ENCODE data around the gene AMBRA1.

AMBRA1 gene

GRCh38 chr11:46450846-46451477 lies 142.9 kb downstream of the AMBRA1 start:
- H3K9ac ChIP-seq = no peak overlapping the region
- peak overlapping the region; percentile 44 for H3K27ac ChIP-seq
- peaks cover 11% of the 10 kb centered on the region for H3K79me2 ChIP-seq
- H3K4me1 ChIP-seq = peaks cover 14% of the 10 kb centered on the region
- no peaks in the 10 kb centered on the region for H3K36me3 ChIP-seq (ENCODE audit: control insufficient read depth, insufficient read depth, low read length)
- H3K4me2 ChIP-seq (ENCODE audit: low read length) = no peak overlapping the region
- H3K27me3 ChIP-seq (ENCODE audit: control insufficient read depth, insufficient read depth, low read length) = no peaks in the 10 kb centered on the region
- TF ChIP-seq, protein P1, sequence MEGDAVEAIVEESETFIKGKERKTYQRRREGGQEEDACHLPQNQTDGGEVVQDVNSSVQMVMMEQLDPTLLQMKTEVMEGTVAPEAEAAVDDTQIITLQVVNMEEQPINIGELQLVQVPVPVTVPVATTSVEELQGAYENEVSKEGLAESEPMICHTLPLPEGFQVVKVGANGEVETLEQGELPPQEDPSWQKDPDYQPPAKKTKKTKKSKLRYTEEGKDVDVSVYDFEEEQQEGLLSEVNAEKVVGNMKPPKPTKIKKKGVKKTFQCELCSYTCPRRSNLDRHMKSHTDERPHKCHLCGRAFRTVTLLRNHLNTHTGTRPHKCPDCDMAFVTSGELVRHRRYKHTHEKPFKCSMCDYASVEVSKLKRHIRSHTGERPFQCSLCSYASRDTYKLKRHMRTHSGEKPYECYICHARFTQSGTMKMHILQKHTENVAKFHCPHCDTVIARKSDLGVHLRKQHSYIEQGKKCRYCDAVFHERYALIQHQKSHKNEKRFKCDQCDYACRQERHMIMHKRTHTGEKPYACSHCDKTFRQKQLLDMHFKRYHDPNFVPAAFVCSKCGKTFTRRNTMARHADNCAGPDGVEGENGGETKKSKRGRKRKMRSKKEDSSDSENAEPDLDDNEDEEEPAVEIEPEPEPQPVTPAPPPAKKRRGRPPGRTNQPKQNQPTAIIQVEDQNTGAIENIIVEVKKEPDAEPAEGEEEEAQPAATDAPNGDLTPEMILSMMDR (IDR thresholded peaks at IDR 0.05) = no peak
- H3K9me3 ChIP-seq (ENCODE audit: control insufficient read depth, low read length) = no peaks in the 10 kb centered on the region
- no peak overlapping the region for H2AFZ ChIP-seq
- H3K4me3 ChIP-seq (ENCODE audit: low read depth, low read length) = no peak overlapping the region

GRCh38 chr11:46447544-46447943 lies 146.3 kb downstream of the AMBRA1 start:
- Histone ChIP-seq H3K4me2 (ENCODE audit: low read length) (no peak overlapping the region), H3K4me3 (ENCODE audit: low read depth, low read length) (no peak overlapping the region), H3K36me3 (ENCODE audit: control insufficient read depth, insufficient read depth, low read length) (no peaks in the 10 kb centered on the region), H3K9ac (no peak overlapping the region), H3K4me1 (peaks cover 26% of the 10 kb centered on the region), H2AFZ (no peak overlapping the region), H3K27ac (no peak overlapping the region), H3K27me3 (ENCODE audit: control insufficient read depth, insufficient read depth, low read length) (no peaks in the 10 kb centered on the region), H3K9me3 (ENCODE audit: control insufficient read depth, low read length) (no peaks in the 10 kb centered on the region), H3K79me2 (peaks cover 10% of the 10 kb centered on the region)
- TF ChIP-seq, protein P1 (IDR thresholded peaks at IDR 0.05) = no peak

- H2AFZ ChIP-seq = no peak overlapping the region
- peak overlapping the region; percentile 77 for H3K27ac ChIP-seq
- no peaks in the 10 kb centered on the region for H3K36me3 ChIP-seq (ENCODE audit: control insufficient read depth, insufficient read depth, low read length)
- H3K4me2 ChIP-seq (ENCODE audit: low read length) = no peak overlapping the region
- H3K9me3 ChIP-seq (ENCODE audit: control insufficient read depth, low read length) = no peaks in the 10 kb centered on the region
- H3K27me3 ChIP-seq (ENCODE audit: control insufficient read depth, insufficient read depth, low read length) = no peaks in the 10 kb centered on the region
- TF ChIP-seq, protein P1 (IDR thresholded peaks at IDR 0.05) = peak; percentile 29
- peaks cover 26% of the 10 kb centered on the region for H3K4me1 ChIP-seq
- no peak overlapping the region for H3K9ac ChIP-seq
- no peak overlapping the region for H3K4me3 ChIP-seq (ENCODE audit: low read depth, low read length)
- peaks cover 10% of the 10 kb centered on the region for H3K79me2 ChIP-seq
Measured at GRCh38 chr11:46445920-46446771, 147.7 kb downstream of the AMBRA1 start.

DNA sequence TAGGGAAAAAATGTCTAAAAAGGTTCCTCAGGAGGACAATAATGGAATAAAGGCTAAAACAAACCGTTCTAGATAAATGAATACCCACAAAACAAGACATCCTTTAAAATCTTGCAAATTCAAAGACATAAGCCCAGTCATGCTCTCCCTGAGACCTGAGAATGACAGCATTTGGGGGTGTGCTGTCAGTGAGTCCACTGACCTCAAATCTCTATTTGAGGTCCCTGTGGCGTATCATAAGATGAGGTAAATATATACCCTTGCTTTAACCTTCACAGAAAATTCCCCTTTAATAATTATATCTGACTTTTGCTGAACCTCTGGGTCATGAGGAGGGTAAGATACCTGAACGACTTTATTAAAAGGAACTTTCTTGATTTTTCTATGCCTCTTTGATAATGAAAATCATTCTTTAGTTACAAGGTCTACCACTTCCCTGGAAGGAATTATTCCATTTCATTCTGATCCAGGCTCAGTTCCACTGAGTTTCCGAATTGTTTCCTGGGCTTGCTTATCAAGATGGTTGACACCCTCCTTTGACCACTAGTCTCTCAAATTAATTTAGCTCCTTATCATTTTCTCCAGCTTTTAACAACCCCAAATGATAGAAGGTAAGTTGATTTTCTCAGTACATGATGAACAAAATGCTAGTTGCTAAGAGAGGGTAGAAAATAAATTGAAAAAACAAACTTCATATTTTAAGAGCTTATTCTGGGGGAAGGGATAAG lies 148.5 kb downstream of the AMBRA1 start:
- no peak overlapping the region for H3K4me3 ChIP-seq (ENCODE audit: low read depth, low read length)
- H3K27ac ChIP-seq = peak overlapping the region; percentile 77
- TF ChIP-seq, protein P1 (IDR thresholded peaks at IDR 0.05) = no peak
- no peaks in the 10 kb centered on the region for H3K36me3 ChIP-seq (ENCODE audit: control insufficient read depth, insufficient read depth, low read length)
- no peak overlapping the region for H3K9ac ChIP-seq
- H3K9me3 ChIP-seq (ENCODE audit: control insufficient read depth, low read length) = no peaks in the 10 kb centered on the region
- peaks cover 26% of the 10 kb centered on the region for H3K4me1 ChIP-seq
- H3K27me3 ChIP-seq (ENCODE audit: control insufficient read depth, insufficient read depth, low read length) = no peaks in the 10 kb centered on the region
- H2AFZ ChIP-seq = no peak overlapping the region
- no peak overlapping the region for H3K4me2 ChIP-seq (ENCODE audit: low read length)
- H3K79me2 ChIP-seq = peaks cover 8% of the 10 kb centered on the region
